ENCODE results near the gene ATP8A1.
A peak's percentile ranks its signal among the peaks of the same experiment; 100 is the strongest.
"Not testable (repeated sequence)": the region's sequence is repeated elsewhere in the genome, so short reads cannot be mapped to it uniquely, and the experiment has no call there.

ATP8A1 gene

GRCh38 chr4:42656944-42657792, at the start of gene ATP8A1:
Gene ATP8A1 (minus strand): TSS chr4:42657105. CDS start chr4:42656873, 232 bp downstream.
- peak; percentile 93 for DNase-seq (ENCODE audit: low read depth)

- no peak for DNase-seq (ENCODE audit: low read depth)
These were observed 49.2 kb upstream of the ATP8A1 start for GRCh38 chr4:42706086-42706485.

GRCh38 chr4:42703813-42704212, 46.9 kb upstream of the ATP8A1 start:
- DNase-seq (ENCODE audit: low read depth) = no peak

- DNase-seq (ENCODE audit: low read depth) = no peak
These were observed 46.0 kb upstream of the ATP8A1 start for GRCh38 chr4:42702895-42703294.

- DNase-seq (ENCODE audit: low read depth) = not testable (repeated sequence)
These were observed 44.9 kb upstream of the ATP8A1 start for GRCh38 chr4:42701780-42702179.

- no peak for DNase-seq (ENCODE audit: low read depth)
These were observed 33.6 kb upstream of the ATP8A1 start for GRCh38 chr4:42690537-42690936.

- DNase-seq (ENCODE audit: low read depth) = no peak
These were observed 26.5 kb upstream of the ATP8A1 start for GRCh38 chr4:42683393-42683792.

GRCh38 chr4:42678512-42678911, 21.6 kb upstream of the ATP8A1 start:
- DNase-seq (ENCODE audit: low read depth) = no peak

- DNase-seq (ENCODE audit: low read depth) = no peak
These were observed 19.4 kb upstream of the ATP8A1 start for GRCh38 chr4:42676066-42676951.

- no peak for DNase-seq (ENCODE audit: low read depth)
These were observed 16.1 kb upstream of the ATP8A1 start for GRCh38 chr4:42673082-42673425.

- no peak for DNase-seq (ENCODE audit: low read depth)
These were observed 15.6 kb upstream of the ATP8A1 start for GRCh38 chr4:42672359-42673081.

GRCh38 chr4:42671431-42672194, 14.7 kb upstream of the ATP8A1 start:
- DNase-seq (ENCODE audit: low read depth) = peak; percentile 21

GRCh38 chr4:42658261-42658660, 1.4 kb upstream of the ATP8A1 start:
- DNase-seq (ENCODE audit: low read depth) = no peak

- no peak for DNase-seq (ENCODE audit: low read depth)
These were observed 294 bp downstream of the ATP8A1 start for GRCh38 chr4:42656679-42656943.

GRCh38 chr4:42655921-42656678, 805 bp downstream of the ATP8A1 start:
- DNase-seq (ENCODE audit: low read depth) = no peak

GRCh38 chr4:42655269-42655637, 1.7 kb downstream of the ATP8A1 start:
- DNase-seq (ENCODE audit: low read depth) = no peak

- no peak for DNase-seq (ENCODE audit: low read depth)
These were observed 2.2 kb downstream of the ATP8A1 start for GRCh38 chr4:42654631-42655268.

- DNase-seq (ENCODE audit: low read depth) = no peak
These were observed 3.0 kb downstream of the ATP8A1 start for GRCh38 chr4:42653626-42654560.

- not testable (repeated sequence) for DNase-seq (ENCODE audit: low read depth)
These were observed 4.2 kb downstream of the ATP8A1 start for GRCh38 chr4:42652529-42653231.
